ENCODE measurements around the gene FTSJ3.

The FTSJ3 gene

GRCh38 chr17:63780928-63781327 lies 46.5 kb downstream of the FTSJ3 start:
- no peak for DNase-seq

DNA sequence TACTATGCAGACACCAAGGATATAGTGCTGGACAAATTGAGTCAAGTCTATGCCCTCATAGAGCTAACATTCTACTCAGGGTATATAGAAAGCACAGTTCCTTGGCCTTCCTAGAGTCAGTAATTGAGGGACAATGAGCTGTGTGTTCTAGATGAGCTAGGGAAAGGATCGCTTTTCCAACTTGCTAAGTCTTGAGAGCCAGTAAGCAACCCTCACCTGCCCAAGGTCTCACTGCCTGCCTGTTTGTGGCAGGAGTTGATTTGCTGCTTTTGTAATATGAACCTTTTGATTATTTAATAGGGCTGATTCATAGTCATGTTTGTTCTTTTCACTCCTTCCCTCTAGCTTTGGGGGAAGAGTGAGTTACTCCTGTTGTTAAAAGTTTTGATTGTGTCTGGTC lies 47.0 kb downstream of the FTSJ3 start:
- no peak for DNase-seq

DNA sequence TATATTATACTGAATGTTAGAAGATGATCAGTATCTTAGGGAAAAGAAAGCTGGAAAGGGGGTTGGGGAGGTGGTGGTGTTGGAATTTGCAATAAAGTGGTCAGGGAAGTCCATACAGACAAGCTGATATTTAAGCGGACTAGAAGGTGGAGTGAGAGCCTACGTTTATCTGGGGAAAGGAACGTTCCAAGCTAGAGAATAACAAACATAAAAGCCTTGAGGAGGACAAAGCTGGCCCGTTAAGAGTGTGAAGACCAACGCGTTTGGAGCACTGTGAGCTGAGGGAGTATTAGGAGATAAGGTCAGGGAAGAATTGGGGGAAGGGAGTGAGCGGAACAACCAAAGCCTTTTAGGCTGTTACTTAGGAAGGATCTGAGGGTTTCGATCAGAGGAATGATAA lies 52.0 kb downstream of the FTSJ3 start:
- DNase-seq, result no peak

DNA sequence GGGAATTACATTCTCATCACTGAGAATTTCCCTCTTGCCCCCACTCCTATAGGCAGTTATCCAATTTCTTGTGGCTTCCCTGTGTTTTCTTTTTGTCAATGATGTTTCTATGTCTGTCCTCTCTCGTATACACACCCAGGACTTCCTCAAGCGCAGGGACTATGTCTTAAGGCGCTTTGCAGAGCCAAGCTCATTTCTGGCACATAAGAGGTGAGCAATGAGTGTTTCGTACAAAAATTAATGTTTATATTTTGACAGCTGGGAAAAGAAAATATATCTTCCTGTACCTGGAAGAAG lies 52.5 kb downstream of the FTSJ3 start:
- no peak for DNase-seq

DNA sequence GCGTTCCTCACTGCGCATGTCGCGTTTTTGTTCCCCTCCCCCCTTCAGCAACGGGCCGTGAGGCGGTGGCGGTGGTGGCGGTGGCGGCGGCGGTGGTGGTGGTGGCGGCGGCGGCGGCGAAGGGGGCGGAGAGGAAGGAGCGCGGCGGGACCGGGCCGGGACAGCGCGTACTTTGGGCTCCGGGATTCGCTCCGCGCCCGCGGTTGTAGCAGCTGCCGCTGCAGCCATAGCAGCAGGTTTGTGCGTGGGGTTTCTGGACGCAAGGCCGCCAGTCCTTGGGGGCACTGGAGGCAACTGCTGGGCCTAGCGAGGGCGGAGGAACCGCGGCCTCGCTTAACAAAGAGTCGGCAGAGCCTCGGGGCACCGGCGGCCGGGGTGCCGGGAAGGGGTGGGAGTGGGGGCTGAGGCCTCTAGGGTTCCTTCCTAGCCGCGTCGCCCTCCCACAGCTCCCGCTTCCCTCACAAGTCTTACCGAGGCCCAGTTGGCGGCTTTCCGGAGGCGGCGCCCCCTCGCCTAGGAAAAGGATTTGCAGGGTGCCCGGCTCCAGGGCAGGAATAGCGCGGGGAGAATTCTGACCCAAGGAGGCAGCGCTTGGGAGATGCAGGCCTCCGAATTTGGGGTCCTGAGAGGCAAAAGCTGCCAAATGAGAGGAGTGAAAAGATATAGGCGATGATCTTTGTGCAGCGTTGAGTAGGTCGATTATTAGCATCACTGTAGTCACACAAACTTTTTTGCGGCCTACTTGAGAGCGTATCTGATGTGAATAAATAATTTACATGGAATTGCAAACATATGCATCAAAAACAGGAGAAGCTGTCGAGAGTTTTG lies 53.1 kb downstream of the FTSJ3 start, which contains the start of gene DDX42:
TSS of gene DDX42 (plus strand) at position 30 of the 828 bp plus-strand sequence. CDS start 12,880 bp downstream, outside the sequence.
- DNase-seq, result no peak

DNA sequence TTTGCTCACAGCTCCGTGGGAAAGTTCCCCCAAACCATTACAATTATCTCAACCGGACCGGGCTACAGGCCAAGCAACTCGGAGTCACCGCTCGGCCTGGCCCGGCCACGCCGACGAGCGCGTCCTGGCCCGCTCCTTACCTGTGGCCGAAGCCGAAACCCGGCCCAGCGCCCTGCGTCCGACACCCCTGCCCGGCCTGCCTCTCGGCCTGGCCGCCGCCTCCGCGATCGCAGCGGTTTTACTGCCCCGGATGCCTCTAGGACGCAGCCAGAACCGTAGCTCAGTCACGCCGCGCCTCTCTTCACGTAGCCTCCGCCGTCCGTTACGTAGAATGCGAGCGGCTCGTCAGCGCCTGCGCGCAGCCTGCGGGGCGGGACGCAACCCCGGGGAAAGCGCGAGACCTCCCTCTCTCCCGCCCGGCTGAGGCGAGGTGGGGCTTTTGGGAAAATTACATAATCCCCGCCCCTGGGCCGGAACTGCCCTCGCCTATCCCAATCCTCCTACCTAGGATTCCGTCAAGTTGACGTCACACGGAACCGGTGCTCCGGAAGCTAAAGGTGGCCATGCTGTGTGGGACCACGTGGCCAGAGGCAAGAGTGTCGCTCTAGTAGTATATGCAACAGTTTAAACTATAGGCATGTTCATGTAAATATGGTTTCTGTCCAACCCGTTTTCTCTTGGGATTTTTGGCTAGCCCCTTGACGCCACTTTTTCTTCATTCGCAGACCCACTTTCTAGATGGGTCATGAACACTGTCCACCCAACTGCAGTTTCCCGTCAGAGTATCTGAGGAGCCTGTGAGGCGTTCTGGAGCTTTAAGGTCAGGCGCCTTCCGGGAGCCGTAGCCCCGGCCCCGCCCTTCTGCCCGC lies 54.0 kb downstream of the FTSJ3 start, which contains the start of gene CCDC47:
TSS of gene CCDC47 (minus strand) at position 326 of the 869 bp plus-strand sequence. CDS start 7,422 bp downstream, outside the sequence.
- peak; percentile 96 for DNase-seq

GRCh38 chr17:63772801-63773271 lies 54.6 kb downstream of the FTSJ3 start:
- DNase-seq, result no peak

All from GOT3 (cell line).